Smooth muscle cell (in vitro differentiated cells): ENCODE results near the gene SCUBE1. TPM values are rescaled to one million over a fixed set of nuclear protein-coding genes. Genes with fewer than 3 reads are reported as not detected.

ENCODE experiments used
- DNase-seq: peaks from one replicate; lab custom pipeline; 2025; ENCODE audit not compliant: unreplicated experiment; lab: John Stamatoyannopoulos, UW
- H2AFZ ChIP-seq: fragments of 200-600 bp; sonication (generic); 2 replicates; pipeline ENCODE4 v1.6.0; 2016; ENCODE audit warnings: antibody characterized with exemption, low read depth, mild to moderate bottlenecking
- H3F3A ChIP-seq: fragments of 200-600 bp; sonication (generic); 2 replicates; pipeline ENCODE4 v1.6.0; 2017; ENCODE audit warnings: antibody characterized with exemption, low read depth
- H3K27ac ChIP-seq: fragments of 200-600 bp; sonication (generic); 2 replicates; pipeline ENCODE4 v1.5.1; 2016; ENCODE audit warnings: low read depth, mild to moderate bottlenecking
- H3K27me3 ChIP-seq: fragments of 200-600 bp; sonication (generic); 2 replicates; pipeline ENCODE4 v1.6.1; 2016; ENCODE audit warnings: low read depth, mild to moderate bottlenecking
- H3K36me3 ChIP-seq: fragments of 200-600 bp; sonication (generic); 2 replicates; pipeline ENCODE4 v1.5.1; 2016; ENCODE audit warnings: low read depth
- H3K4me1 ChIP-seq: fragments of 200-600 bp; sonication (generic); 2 replicates; pipeline ENCODE4 v1.5.1; 2016; ENCODE audit warnings: low read depth
- H3K4me2 ChIP-seq: fragments of 200-600 bp; sonication (generic); 2 replicates; pipeline ENCODE4 v1.6.0; 2016; ENCODE audit warnings: mild to moderate bottlenecking
- H3K4me3 ChIP-seq: fragments of 200-600 bp; sonication (generic); 2 replicates; pipeline ENCODE4 v1.5.1; 2016; ENCODE audit warnings: mild to moderate bottlenecking
- H3K79me2 ChIP-seq: fragments of 200-600 bp; sonication (generic); 2 replicates; pipeline ENCODE4 v1.6.0; 2016; ENCODE audit warnings: low read depth, mild to moderate bottlenecking
- H3K9ac ChIP-seq: fragments of 200-600 bp; sonication (generic); 2 replicates; pipeline ENCODE4 v1.6.0; 2016; ENCODE audit warnings: low read depth
- H3K9me3 ChIP-seq: fragments of 200-600 bp; sonication (generic); replicated peaks from 2 replicates; pipeline ENCODE4 v1.5.1; 2016; ENCODE audit warnings: low read depth
- H4K20me1 ChIP-seq: fragments of 200-600 bp; sonication (generic); 2 replicates; pipeline ENCODE4 v1.6.0; 2016; ENCODE audit warnings: low read depth
- CTCF ChIP-seq: fragments of 200-600 bp; sonication (generic); IDR thresholded peaks from 2 replicates; pipeline ENCODE4 v1.5.1; 2017; ENCODE audit warnings: borderline replicate concordance, mild to moderate bottlenecking, antibody characterized with exemption; ENCODE audit not compliant: insufficient read depth, poor library complexity, severe bottlenecking
- WGBS: methylation state at CpG from one replicate; pipeline ENCODE4 v1.1.7; 2016; ENCODE audit warnings: low lambda C conversion rate; 5-methylcytosine and 5-hydroxymethylcytosine counted together
- polyA plus RNA-seq: library from polyadenylated mRNA; unstranded; fragments of >200 nt; fragmentation: Nextera tagmentation; extraction: Ambion mirVana; gene quantifications from 2 replicates; pipeline ENCODE4 v1.2.1, GENCODE V29; 2016
- total RNA-seq: library from RNA; depleted of rRNA; stranded (reverse); fragments of >200 nt; gene quantifications from 2 replicates; pipeline ENCODE4 v1.2.3, GENCODE V29; 2014

SCUBE1 gene
- total and polyA plus RNA-seq, 2 experiments from 2014 or later = 13.4 to 16.3 TPM

GRCh38 chr22:43326331-43327156 is 16.6 kb downstream of the SCUBE1 start:
- Histone ChIP-seq H2AFZ (no peak overlapping the region), H3K4me1 (peaks cover 39% of the 10 kb centered on the region), H3K79me2 (no peaks in the 10 kb centered on the region), H3K9me3 (no peaks in the 10 kb centered on the region), H3F3A (no peaks in the 10 kb centered on the region), H3K4me3 (no peak overlapping the region), H3K4me2 (no peak overlapping the region), H3K9ac (no peak overlapping the region), H4K20me1 (no peaks in the 10 kb centered on the region), H3K27me3 (no peaks in the 10 kb centered on the region), H3K27ac (no peak overlapping the region), H3K36me3 (no peaks in the 10 kb centered on the region)
- WGBS = 66% methylated on average over 17 of the region's 17 CpGs
- DNase-seq = no peak
- TF ChIP-seq CTCF = no peak

GRCh38 chr22:43325176-43325575 is 18.0 kb downstream of the SCUBE1 start:
- TF ChIP-seq CTCF = no peak
- WGBS = 93% methylated on average over 13 of the region's 13 CpGs
- H3K27me3 ChIP-seq = no peaks in the 10 kb centered on the region

GRCh38 chr22:43320943-43321900 is 21.9 kb downstream of the SCUBE1 start:
- Histone ChIP-seq H2AFZ (no peak overlapping the region), H3K4me1 (peaks cover 22% of the 10 kb centered on the region), H3K79me2 (no peaks in the 10 kb centered on the region), H3K27me3 (no peaks in the 10 kb centered on the region), H3K4me3 (no peak overlapping the region), H3K4me2 (no peak overlapping the region), H3F3A (no peaks in the 10 kb centered on the region), H3K9me3 (no peaks in the 10 kb centered on the region), H4K20me1 (no peaks in the 10 kb centered on the region), H3K36me3 (no peaks in the 10 kb centered on the region), H3K9ac (no peak overlapping the region), H3K27ac (no peak overlapping the region)
- no peak for TF ChIP-seq CTCF
- WGBS = 97% methylated on average over 21 of the region's 21 CpGs
- DNase-seq = no peak

More at GRCh38 chr22:43325176-43325575, 18.0 kb downstream of the SCUBE1 start:
- no peak overlapping the region for H3K4me3 ChIP-seq
- no peaks in the 10 kb centered on the region for H3K36me3 ChIP-seq
- H2AFZ ChIP-seq = no peak overlapping the region
- H3K9ac ChIP-seq = no peak overlapping the region
- H3F3A ChIP-seq = no peaks in the 10 kb centered on the region
- no peaks in the 10 kb centered on the region for H3K79me2 ChIP-seq
- H3K9me3 ChIP-seq = no peaks in the 10 kb centered on the region
- no peak for DNase-seq
- H4K20me1 ChIP-seq = no peaks in the 10 kb centered on the region
- peaks cover 32% of the 10 kb centered on the region for H3K4me1 ChIP-seq
- no peak overlapping the region for H3K4me2 ChIP-seq
- H3K27ac ChIP-seq = no peak overlapping the region
